Effector memory CD8-positive, alpha-beta T cell (primary cell): ENCODE data around the gene ALG14.
"Not testable (repeated sequence)": the region's sequence is repeated elsewhere in the genome, so short reads cannot be mapped to it uniquely, and the experiment has no call there.

Experiments used
- ATAC-seq: fragments of 150-1000 bp; cut with Tn5 transposase; replicated peaks from 2 replicates; pipeline ENCODE4 v1.10.0; 2021; ENCODE audit warnings: mild to moderate bottlenecking, moderate library complexity
- DNase-seq, 3 experiments: peaks; one replicate each; pipeline ENCODE4 v3.0.0; 2021
- H3K27ac Mint-ChIP-seq, 2 donors: one replicate each; pipeline ENCODE4 v1.8.0; 2022; ENCODE audit warnings: mild to moderate bottlenecking in 2 of 2, mixed read lengths in 2 of 2, moderate library complexity in 2 of 2
- H3K27me3 Mint-ChIP-seq, 2 donors: one replicate each; pipeline ENCODE4 v1.8.0; 2022; ENCODE audit warnings: mixed read lengths in 2 of 2
- H3K36me3 Mint-ChIP-seq: one replicate; pipeline ENCODE4 v1.8.0; 2022; ENCODE audit warnings: mild to moderate bottlenecking, moderate library complexity, mixed read lengths; ENCODE audit not compliant: insufficient read depth
- H3K4me1 Mint-ChIP-seq, 2 donors: one replicate each; pipeline ENCODE4 v1.8.0; 2022; ENCODE audit warnings: low read depth in 2 of 2, mixed read lengths in 2 of 2
- H3K4me3 Mint-ChIP-seq, 2 donors: one replicate each; pipeline ENCODE4 v1.8.0; 2022; ENCODE audit warnings: mild to moderate bottlenecking in 2 of 2, mixed read lengths in 2 of 2, moderate library complexity in 2 of 2
- H3K9me3 Mint-ChIP-seq, 2 donors: one replicate each; pipeline ENCODE4 v1.8.0; 2022; ENCODE audit warnings: mixed read lengths in 2 of 2

The ALG14 gene

GRCh38 chr1:95097426-95097825 is 24.7 kb upstream of the ALG14 start:
- Mint-ChIP-seq H3K4me3 (no peak overlapping the region), H3K27ac (no peak overlapping the region), H3K9me3 (no peaks in the 10 kb centered on the region), H3K4me1 (no peaks in the 10 kb centered on the region), H3K27me3 (peaks cover 6% of the 10 kb centered on the region in 2 donors), H3K36me3 (no peaks in the 10 kb centered on the region)
- ATAC-seq: no peak
- no peak for DNase-seq

- Mint-ChIP-seq H3K4me1 (no peaks in the 10 kb centered on the region), H3K4me3 (no peak overlapping the region), H3K36me3 (no peaks in the 10 kb centered on the region), H3K9me3 (no peaks in the 10 kb centered on the region), H3K27ac (no peak overlapping the region), H3K27me3 (peaks cover 6% of the 10 kb centered on the region in 2 donors)
- DNase-seq (no peak), ATAC-seq (no peak)
Measured at GRCh38 chr1:95096218-95096841, 23.6 kb upstream of the ALG14 start.

GRCh38 chr1:95095833-95096217 is 23.1 kb upstream of the ALG14 start:
- DNase-seq: no peak
- H3K4me3 Mint-ChIP-seq: no peak overlapping the region
- no peaks in the 10 kb centered on the region for H3K4me1 Mint-ChIP-seq
- no peaks in the 10 kb centered on the region for H3K9me3 Mint-ChIP-seq
- ATAC-seq: no peak
- H3K27ac Mint-ChIP-seq: no peak overlapping the region
- H3K36me3 Mint-ChIP-seq: no peaks in the 10 kb centered on the region
- peaks cover 6 to 11% of the 10 kb centered on the region in 2 donors for H3K27me3 Mint-ChIP-seq

- Mint-ChIP-seq H3K27ac (no peak overlapping the region), H3K4me3 (no peak overlapping the region), H3K4me1 (no peaks in the 10 kb centered on the region), H3K9me3 (no peaks in the 10 kb centered on the region), H3K27me3 (peaks cover 12 to 16% of the 10 kb centered on the region in 2 donors), H3K36me3 (no peaks in the 10 kb centered on the region)
- DNase-seq: no peak
- no peak for ATAC-seq
Measured at GRCh38 chr1:95094923-95095322, 22.2 kb upstream of the ALG14 start.

- no peaks in the 10 kb centered on the region for H3K36me3 Mint-ChIP-seq
- no peaks in the 10 kb centered on the region for H3K4me1 Mint-ChIP-seq
- DNase-seq (no peak), ATAC-seq (no peak)
- no peak overlapping the region for H3K4me3 Mint-ChIP-seq
- H3K27me3 Mint-ChIP-seq: peaks cover 14 to 23% of the 10 kb centered on the region in 2 donors
- H3K27ac Mint-ChIP-seq: no peak overlapping the region
- H3K9me3 Mint-ChIP-seq: no peaks in the 10 kb centered on the region
Measured at GRCh38 chr1:95093296-95093695, 20.5 kb upstream of the ALG14 start.

- not testable (repeated sequence) for ATAC-seq, H3K4me3 Mint-ChIP-seq, H3K36me3 Mint-ChIP-seq, H3K9me3 Mint-ChIP-seq, H3K27ac Mint-ChIP-seq, DNase-seq, H3K4me1 Mint-ChIP-seq
- peaks cover 12 to 21% of the 10 kb centered on the region in 2 donors for H3K27me3 Mint-ChIP-seq
Measured at GRCh38 chr1:95092891-95093290, 20.1 kb upstream of the ALG14 start.

GRCh38 chr1:95091290-95091689 is 18.5 kb upstream of the ALG14 start:
- DNase-seq, H3K9me3 Mint-ChIP-seq, ATAC-seq, H3K4me3 Mint-ChIP-seq, H3K36me3 Mint-ChIP-seq, H3K27ac Mint-ChIP-seq, H3K4me1 Mint-ChIP-seq: not testable (repeated sequence)
- peaks cover 12 to 28% of the 10 kb centered on the region in 2 donors for H3K27me3 Mint-ChIP-seq

GRCh38 chr1:95089650-95090287 is 17.0 kb upstream of the ALG14 start:
- H3K4me1 Mint-ChIP-seq: no peaks in the 10 kb centered on the region
- H3K36me3 Mint-ChIP-seq: no peaks in the 10 kb centered on the region
- DNase-seq: no peak
- H3K27ac Mint-ChIP-seq: no peak overlapping the region
- ATAC-seq: no peak
- H3K9me3 Mint-ChIP-seq: no peaks in the 10 kb centered on the region
- peaks cover 12 to 28% of the 10 kb centered on the region in 2 donors for H3K27me3 Mint-ChIP-seq
- H3K4me3 Mint-ChIP-seq: no peak overlapping the region

GRCh38 chr1:95088303-95088702 is 15.6 kb upstream of the ALG14 start:
- ATAC-seq (no peak), DNase-seq (no peak)
- Mint-ChIP-seq H3K4me1 (peaks cover 0 to 3% of the 10 kb centered on the region in 2 donors), H3K27ac (no peak overlapping the region), H3K4me3 (no peak overlapping the region), H3K36me3 (no peaks in the 10 kb centered on the region), H3K9me3 (no peaks in the 10 kb centered on the region), H3K27me3 (peaks cover 20 to 29% of the 10 kb centered on the region in 2 donors)

- DNase-seq (no peak), ATAC-seq (no peak)
- H3K36me3 Mint-ChIP-seq: no peaks in the 10 kb centered on the region
- no peak overlapping the region for H3K4me3 Mint-ChIP-seq
- H3K27ac Mint-ChIP-seq: no peak overlapping the region
- peaks cover 27 to 36% of the 10 kb centered on the region in 2 donors for H3K27me3 Mint-ChIP-seq
- H3K9me3 Mint-ChIP-seq: no peaks in the 10 kb centered on the region
- peaks cover 0 to 3% of the 10 kb centered on the region in 2 donors for H3K4me1 Mint-ChIP-seq
Measured at GRCh38 chr1:95086949-95087533, 14.3 kb upstream of the ALG14 start.

- no peak for DNase-seq
- Mint-ChIP-seq H3K27ac (no peak overlapping the region), H3K36me3 (no peaks in the 10 kb centered on the region), H3K9me3 (no peaks in the 10 kb centered on the region), H3K27me3 (peaks cover 22 to 34% of the 10 kb centered on the region in 2 donors), H3K4me1 (peaks cover 0 to 3% of the 10 kb centered on the region in 2 donors), H3K4me3 (no peak overlapping the region)
- no peak for ATAC-seq
Measured at GRCh38 chr1:95085376-95085775, 12.6 kb upstream of the ALG14 start.

- Mint-ChIP-seq H3K4me1 (peaks cover 0 to 3% of the 10 kb centered on the region in 2 donors), H3K27me3 (peaks cover 16 to 26% of the 10 kb centered on the region in 2 donors), H3K36me3 (no peaks in the 10 kb centered on the region), H3K4me3 (no peak overlapping the region), H3K9me3 (no peaks in the 10 kb centered on the region), H3K27ac (no peak overlapping the region)
- ATAC-seq (peak; percentile 66), DNase-seq (peak in 1 of 3 experiments; percentile 8)
Measured at GRCh38 chr1:95084317-95085176, 11.8 kb upstream of the ALG14 start.

- Mint-ChIP-seq H3K27me3 (peaks cover 8 to 16% of the 10 kb centered on the region in 2 donors), H3K4me3 (no peak overlapping the region), H3K9me3 (no peaks in the 10 kb centered on the region), H3K27ac (no peak overlapping the region), H3K36me3 (no peaks in the 10 kb centered on the region), H3K4me1 (peaks cover 0 to 3% of the 10 kb centered on the region in 2 donors)
- DNase-seq (no peak), ATAC-seq (no peak)
Measured at GRCh38 chr1:95080879-95081278, 8.1 kb upstream of the ALG14 start.
